Tibial artery (tissue), 4 donors: ENCODE results near the gene NT5DC2.

Experiments
- DNase-seq, 2 donors: peaks; one replicate each; pipeline ENCODE4 v3.0.0-alpha.2; 2019
- H3K27ac ChIP-seq, 2 donors: fragments of 200-600 bp; sonication (generic) in 1 of 2; 1 replicate in 1 of 2; 2 replicates in 1 of 2; pipeline ENCODE4 v1.5.1; 2018 to 2019; ENCODE audit warnings: mild to moderate bottlenecking in 1 of 2
- H3K27me3 ChIP-seq, 2 donors: fragments of 200-600 bp; sonication (generic) in 1 of 2; one replicate each; pipeline versions ENCODE4 v1.5.1 to v1.6.0; 2016 to 2019
- H3K36me3 ChIP-seq, 3 donors: fragments of 200-600 bp; sonication (generic) in 2 of 3; one replicate each; pipeline ENCODE4 v1.5.1; 2016 to 2019; ENCODE audit warnings: mild to moderate bottlenecking in 2 of 3
- H3K4me1 ChIP-seq, 4 donors: fragments of 200-600 bp; sonication (generic) in 2 of 4; 1 replicate in 3 of 4; 2 replicates in 1 of 4; pipeline ENCODE4 v1.5.1; 2016 to 2019
- H3K4me3 ChIP-seq, 2 donors: fragments of 200-600 bp; sonication (generic) in 1 of 2; 1 replicate in 1 of 2; 2 replicates in 1 of 2; pipeline ENCODE4 v1.5.1; 2018 to 2019; ENCODE audit warnings: mild to moderate bottlenecking in 2 of 2
- H3K9me3 ChIP-seq, 3 donors: fragments of 200-600 bp; sonication (generic) in 1 of 3; one replicate each; pipeline ENCODE4 v1.5.1; 2016 to 2019
- intact Hi-C: fragments of 100-400 bp; cut with DNase I; formaldehyde crosslinking; loops from one replicate; pipeline ENCODE4 v1.15.0; 2023; ENCODE audit warnings: low total_unique reads
- TF ChIP-seq, protein P1 (sequence below), 2 experiments: fragments of 200-600 bp in 1 of 2; fragments of 450-650 bp in 1 of 2; IDR thresholded peaks; one replicate each; pipeline ENCODE4 v1.5.1; 2017 to 2019; ENCODE audit warnings: antibody characterized with exemption in 2 of 2, mild to moderate bottlenecking in 1 of 2, moderate library complexity in 1 of 2

The NT5DC2 gene

DNA sequence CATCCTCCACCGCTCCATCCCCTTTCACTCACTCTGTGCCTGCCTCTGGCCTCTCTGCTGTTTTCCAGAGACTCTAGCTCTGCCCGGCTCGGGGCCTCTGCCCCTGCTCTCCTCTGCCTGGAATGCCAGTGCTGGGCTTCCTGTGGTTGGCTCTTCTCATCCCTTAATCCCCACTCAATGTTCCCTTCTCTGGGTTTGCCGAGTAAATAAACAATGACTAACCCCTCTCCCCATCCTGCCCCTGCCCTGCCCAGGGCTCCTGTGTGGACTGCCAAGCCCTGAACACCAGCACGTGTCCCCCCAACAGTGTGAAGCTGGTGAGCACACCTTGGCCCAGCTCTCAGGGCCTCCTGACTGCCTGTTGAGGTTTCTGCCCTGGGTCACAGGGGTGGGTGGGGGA lies 26.3 kb downstream of the NT5DC2 start:
- no peaks in the 10 kb centered on the region for H3K27me3 ChIP-seq
- DNase-seq = no peak
- intact Hi-C loops = no loop called here
- no peaks in the 10 kb centered on the region for H3K9me3 ChIP-seq
- H3K27ac ChIP-seq = no peak overlapping the region
- TF ChIP-seq, protein P1, sequence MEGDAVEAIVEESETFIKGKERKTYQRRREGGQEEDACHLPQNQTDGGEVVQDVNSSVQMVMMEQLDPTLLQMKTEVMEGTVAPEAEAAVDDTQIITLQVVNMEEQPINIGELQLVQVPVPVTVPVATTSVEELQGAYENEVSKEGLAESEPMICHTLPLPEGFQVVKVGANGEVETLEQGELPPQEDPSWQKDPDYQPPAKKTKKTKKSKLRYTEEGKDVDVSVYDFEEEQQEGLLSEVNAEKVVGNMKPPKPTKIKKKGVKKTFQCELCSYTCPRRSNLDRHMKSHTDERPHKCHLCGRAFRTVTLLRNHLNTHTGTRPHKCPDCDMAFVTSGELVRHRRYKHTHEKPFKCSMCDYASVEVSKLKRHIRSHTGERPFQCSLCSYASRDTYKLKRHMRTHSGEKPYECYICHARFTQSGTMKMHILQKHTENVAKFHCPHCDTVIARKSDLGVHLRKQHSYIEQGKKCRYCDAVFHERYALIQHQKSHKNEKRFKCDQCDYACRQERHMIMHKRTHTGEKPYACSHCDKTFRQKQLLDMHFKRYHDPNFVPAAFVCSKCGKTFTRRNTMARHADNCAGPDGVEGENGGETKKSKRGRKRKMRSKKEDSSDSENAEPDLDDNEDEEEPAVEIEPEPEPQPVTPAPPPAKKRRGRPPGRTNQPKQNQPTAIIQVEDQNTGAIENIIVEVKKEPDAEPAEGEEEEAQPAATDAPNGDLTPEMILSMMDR (IDR thresholded peaks at IDR 0.05) = no peak
- no peak overlapping the region for H3K4me3 ChIP-seq
- no peaks in the 10 kb centered on the region for H3K4me1 ChIP-seq
- peaks cover 0 to 4% (median 0%) of the 10 kb centered on the region in 3 donors for H3K36me3 ChIP-seq

DNA sequence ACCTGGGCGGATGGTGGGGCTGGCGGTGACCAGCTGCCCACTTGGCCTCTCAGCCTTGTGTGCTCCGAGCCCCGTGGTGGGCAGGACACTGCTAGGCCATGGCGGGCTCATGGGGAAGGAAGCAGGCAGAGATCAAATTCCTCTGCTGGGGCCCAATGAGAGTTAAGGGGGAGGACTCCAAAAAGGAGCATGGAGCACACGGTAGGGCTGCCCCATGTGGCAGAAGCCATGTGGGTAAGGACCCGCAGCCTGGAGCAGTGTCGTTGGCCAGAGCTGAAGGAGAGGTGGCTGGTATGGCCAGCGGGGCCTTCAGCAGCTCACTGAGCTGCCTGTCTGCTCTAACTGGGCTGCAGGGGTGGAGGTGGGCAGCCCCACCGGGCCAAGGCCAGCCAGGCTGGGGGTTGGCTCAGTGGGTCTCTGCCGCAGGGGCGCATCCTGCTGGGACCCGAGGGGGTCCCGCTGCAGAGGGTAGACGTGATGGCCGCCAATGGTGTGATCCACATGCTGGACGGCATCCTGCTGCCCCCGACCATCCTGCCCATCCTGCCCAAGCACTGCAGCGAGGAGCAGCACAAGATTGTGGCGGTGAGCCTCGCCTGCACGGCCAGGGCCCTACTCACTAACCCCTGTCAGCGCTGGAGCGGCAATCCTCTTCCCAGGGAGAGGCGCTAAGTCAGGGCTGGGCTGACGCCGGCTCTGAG lies 27.2 kb downstream of the NT5DC2 start:
- intact Hi-C loops = no loop called here
- no peaks in the 10 kb centered on the region for H3K9me3 ChIP-seq
- H3K4me1 ChIP-seq = no peaks in the 10 kb centered on the region
- peaks cover 0 to 4% (median 0%) of the 10 kb centered on the region in 3 donors for H3K36me3 ChIP-seq
- no peaks in the 10 kb centered on the region for H3K27me3 ChIP-seq
- no peak for DNase-seq
- TF ChIP-seq, protein P1 (IDR thresholded peaks at IDR 0.05) = no peak
- no peak overlapping the region for H3K27ac ChIP-seq
- no peak overlapping the region for H3K4me3 ChIP-seq

DNA sequence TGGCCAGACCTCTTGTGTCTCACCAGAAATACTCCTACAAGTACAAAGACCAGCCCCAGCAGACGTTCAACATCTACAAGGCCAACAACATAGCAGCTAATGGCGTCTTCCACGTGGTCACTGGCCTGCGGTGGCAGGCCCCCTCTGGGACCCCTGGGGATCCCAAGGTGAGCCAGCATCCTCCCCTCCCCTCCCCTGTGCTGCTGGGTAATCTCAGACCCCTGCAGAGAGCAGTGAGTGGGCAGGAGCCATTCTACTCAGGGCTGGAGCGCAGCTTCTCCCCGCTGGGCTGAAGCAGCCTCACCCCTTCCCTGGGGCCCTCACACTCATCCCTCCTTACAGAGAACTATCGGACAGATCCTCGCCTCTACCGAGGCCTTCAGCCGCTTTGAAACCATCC lies 28.7 kb downstream of the NT5DC2 start:
- H3K4me1 ChIP-seq = no peaks in the 10 kb centered on the region
- no peak for DNase-seq
- no peaks in the 10 kb centered on the region for H3K27me3 ChIP-seq
- no peak overlapping the region for H3K27ac ChIP-seq
- no peak overlapping the region for H3K4me3 ChIP-seq
- H3K9me3 ChIP-seq = no peaks in the 10 kb centered on the region
- TF ChIP-seq, protein P1 (IDR thresholded peaks at IDR 0.05) = no peak
- intact Hi-C loops = no loop called here
- H3K36me3 ChIP-seq = peaks cover 0 to 4% (median 0%) of the 10 kb centered on the region in 3 donors

- no peak for DNase-seq
- no peak overlapping the region for H3K4me3 ChIP-seq
- TF ChIP-seq, protein P1 (IDR thresholded peaks at IDR 0.05) = no peak
- no peaks in the 10 kb centered on the region for H3K4me1 ChIP-seq
- intact Hi-C loops = no loop called here
- H3K27me3 ChIP-seq = no peaks in the 10 kb centered on the region
- H3K36me3 ChIP-seq = peaks cover 0 to 4% (median 0%) of the 10 kb centered on the region in 3 donors
- no peaks in the 10 kb centered on the region for H3K9me3 ChIP-seq
- H3K27ac ChIP-seq = no peak overlapping the region
Observed at GRCh38 chr3:52503788-52504424, 29.8 kb downstream of the NT5DC2 start.

DNA sequence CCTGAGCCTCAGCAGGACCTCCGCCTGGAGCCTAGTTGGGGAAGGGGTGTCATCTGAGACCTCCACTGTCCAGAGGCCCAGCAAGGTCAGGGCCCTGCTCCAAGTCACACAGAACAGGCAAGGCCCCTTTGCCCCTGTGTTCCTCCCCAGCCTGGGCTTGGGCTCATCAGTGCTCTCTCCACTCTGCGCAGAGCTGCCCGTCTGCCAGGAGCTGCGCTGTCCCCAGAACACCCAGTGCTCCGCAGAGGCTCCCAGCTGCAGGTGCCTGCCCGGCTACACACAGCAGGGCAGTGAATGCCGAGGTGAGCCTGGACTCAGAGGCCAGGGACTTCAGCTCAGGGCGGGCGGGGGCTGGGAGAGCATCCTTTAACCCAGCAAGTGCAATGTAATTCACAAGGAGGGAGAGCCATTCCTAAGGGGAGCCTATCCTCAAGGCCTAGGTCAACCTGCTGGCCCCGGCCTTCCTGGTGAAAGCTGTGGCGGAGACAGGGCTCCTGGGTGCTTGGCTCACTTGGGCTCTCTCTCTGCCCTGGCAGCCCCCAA lies 30.8 kb downstream of the NT5DC2 start:
- H3K36me3 ChIP-seq = peaks cover 0 to 4% (median 0%) of the 10 kb centered on the region in 3 donors
- H3K9me3 ChIP-seq = no peaks in the 10 kb centered on the region
- H3K27ac ChIP-seq = no peak overlapping the region
- TF ChIP-seq, protein P1 (IDR thresholded peaks at IDR 0.05) = no peak
- no peaks in the 10 kb centered on the region for H3K27me3 ChIP-seq
- no peak for DNase-seq
- no peak overlapping the region for H3K4me3 ChIP-seq
- intact Hi-C loops = no loop called here
- no peaks in the 10 kb centered on the region for H3K4me1 ChIP-seq
